Omental fat pad (tissue), 4 donors: ENCODE results near the gene CEP250. TPM values are rescaled to one million over a fixed set of nuclear protein-coding genes. Genes with fewer than 3 reads are reported as not detected.
"Not testable (repeated sequence)": the region's sequence is repeated elsewhere in the genome, so short reads cannot be mapped to it uniquely, and the experiment has no call there.

Source experiments
- ATAC-seq: fragments of 150-250 bp; one replicate; pipeline ENCODE4 v1.9.1; 2016; ENCODE audit warnings: mild to moderate bottlenecking, moderate library complexity; ENCODE audit not compliant: low FRiP score
- DNase-seq: peaks from one replicate; pipeline ENCODE4 v3.0.0-alpha.2; 2019; ENCODE audit warnings: low spot score
- total RNA-seq, 4 donors: library from RNA; depleted of rRNA; stranded (reverse); fragments of >200 nt; gene quantifications; one replicate each; pipeline ENCODE4 v1.1.0, GENCODE V29; 2016
- TF ChIP-seq, protein P1 (sequence below), 3 donors: fragments of 450-650 bp; IDR thresholded peaks; one replicate each; pipeline ENCODE4 v1.5.1; 2016 to 2017; ENCODE audit warnings: antibody characterized with exemption in 3 of 3, mild to moderate bottlenecking in 3 of 3, moderate library complexity in 2 of 3

The CEP250 gene
- total RNA-seq, 4 donors from 2014 or later, result 14.6 to 25.4 (median 16.2) TPM

DNA sequence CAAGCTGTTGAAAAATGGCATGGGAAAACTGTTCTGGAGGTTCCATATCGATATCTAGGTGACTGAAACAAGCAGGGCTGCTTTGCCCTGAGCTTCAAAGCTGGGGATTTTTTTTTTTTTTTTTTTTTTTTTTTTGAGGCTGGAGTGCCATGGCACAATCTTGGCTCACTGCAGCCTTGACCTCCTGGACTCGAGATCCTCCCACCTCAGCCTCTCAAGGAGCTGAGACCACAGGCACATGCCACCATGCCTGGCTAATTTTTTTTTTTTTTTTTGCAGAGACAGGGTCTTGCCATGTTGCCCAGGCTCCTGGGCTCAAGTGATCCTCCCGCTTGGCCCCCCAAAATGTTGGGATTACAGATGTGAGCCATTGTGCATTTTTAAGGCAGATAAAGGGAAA is 97.5 kb downstream of the CEP250 start:
- DNase-seq (no peak), ATAC-seq (no peak)
- TF ChIP-seq, protein P1, sequence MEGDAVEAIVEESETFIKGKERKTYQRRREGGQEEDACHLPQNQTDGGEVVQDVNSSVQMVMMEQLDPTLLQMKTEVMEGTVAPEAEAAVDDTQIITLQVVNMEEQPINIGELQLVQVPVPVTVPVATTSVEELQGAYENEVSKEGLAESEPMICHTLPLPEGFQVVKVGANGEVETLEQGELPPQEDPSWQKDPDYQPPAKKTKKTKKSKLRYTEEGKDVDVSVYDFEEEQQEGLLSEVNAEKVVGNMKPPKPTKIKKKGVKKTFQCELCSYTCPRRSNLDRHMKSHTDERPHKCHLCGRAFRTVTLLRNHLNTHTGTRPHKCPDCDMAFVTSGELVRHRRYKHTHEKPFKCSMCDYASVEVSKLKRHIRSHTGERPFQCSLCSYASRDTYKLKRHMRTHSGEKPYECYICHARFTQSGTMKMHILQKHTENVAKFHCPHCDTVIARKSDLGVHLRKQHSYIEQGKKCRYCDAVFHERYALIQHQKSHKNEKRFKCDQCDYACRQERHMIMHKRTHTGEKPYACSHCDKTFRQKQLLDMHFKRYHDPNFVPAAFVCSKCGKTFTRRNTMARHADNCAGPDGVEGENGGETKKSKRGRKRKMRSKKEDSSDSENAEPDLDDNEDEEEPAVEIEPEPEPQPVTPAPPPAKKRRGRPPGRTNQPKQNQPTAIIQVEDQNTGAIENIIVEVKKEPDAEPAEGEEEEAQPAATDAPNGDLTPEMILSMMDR (IDR thresholded peaks at IDR 0.05), result no peak

DNA sequence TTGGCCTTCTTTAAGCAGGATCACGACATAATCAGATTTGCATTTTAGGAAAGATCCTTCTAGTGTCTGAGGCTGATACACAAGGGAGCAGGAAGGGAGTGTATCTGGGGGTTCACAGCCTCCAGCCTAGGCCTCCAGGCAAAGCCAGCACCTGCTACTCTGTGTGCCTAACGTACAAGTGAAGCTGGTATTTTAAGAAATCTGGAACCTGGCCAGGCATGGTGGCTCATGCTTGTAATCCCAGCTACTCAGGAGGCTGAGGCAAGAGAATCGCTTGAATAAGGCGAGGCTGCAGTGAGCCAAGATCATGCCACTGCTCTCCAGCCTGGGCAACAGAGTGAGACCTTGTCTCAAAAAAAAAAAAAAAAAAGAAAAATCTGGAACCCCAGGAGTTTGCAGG is 100.1 kb downstream of the CEP250 start:
- not testable (repeated sequence) for DNase-seq

DNA sequence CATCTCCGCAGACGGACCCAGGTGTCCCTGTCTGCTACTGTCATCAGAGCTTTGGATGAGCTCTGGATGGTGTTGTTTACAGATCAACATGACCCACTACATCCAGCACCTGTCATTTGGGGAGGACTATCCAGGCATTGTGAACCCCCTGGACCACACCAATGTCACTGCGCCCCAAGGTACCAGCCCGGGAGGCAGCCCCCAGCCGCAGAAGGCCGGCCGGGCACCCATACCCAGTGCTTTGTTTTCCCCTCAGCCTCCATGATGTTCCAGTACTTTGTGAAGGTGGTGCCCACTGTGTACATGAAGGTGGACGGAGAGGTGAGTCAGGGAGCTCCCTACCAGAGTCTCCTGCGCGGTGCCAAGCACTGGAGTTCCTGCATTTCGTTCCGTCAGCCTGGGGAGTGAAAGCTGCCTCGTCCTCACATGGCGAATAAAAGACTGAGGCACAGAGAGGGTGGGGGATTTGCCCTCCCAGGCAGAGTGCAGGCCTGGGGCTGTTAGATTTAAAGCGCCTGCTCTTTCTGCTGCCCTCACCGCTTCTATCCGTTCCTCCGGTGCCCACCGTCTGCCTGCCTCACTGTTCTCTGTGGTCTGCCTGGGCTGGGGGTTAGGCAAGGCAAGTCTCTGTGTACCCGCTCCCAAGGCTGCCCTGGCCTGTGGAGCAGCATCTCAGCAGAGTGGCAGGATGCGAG is 100.7 kb downstream of the CEP250 start:
- TF ChIP-seq, protein P1 (IDR thresholded peaks at IDR 0.05), result no peak
- DNase-seq (no peak), ATAC-seq (no peak)

More for the DNA sequence above, 100.1 kb downstream of the CEP250 start:
- not testable (repeated sequence) for ATAC-seq

DNA sequence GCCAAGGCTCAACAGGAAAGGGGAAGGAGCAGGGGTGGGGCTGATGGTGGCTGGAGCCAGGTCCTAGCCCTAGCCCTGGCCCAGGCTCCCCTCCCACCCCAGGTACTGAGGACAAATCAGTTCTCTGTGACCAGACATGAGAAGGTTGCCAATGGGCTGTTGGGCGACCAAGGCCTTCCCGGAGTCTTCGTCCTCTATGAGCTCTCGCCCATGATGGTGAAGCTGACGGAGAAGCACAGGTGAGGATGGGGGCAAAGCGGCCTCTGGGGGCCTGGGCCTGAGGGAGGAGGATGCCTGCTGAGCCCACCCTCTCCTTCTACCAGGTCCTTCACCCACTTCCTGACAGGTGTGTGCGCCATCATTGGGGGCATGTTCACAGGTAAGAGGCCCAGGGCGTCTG is 101.5 kb downstream of the CEP250 start:
- TF ChIP-seq, protein P1 (IDR thresholded peaks at IDR 0.05), result no peak
- DNase-seq (no peak), ATAC-seq (no peak)

DNA sequence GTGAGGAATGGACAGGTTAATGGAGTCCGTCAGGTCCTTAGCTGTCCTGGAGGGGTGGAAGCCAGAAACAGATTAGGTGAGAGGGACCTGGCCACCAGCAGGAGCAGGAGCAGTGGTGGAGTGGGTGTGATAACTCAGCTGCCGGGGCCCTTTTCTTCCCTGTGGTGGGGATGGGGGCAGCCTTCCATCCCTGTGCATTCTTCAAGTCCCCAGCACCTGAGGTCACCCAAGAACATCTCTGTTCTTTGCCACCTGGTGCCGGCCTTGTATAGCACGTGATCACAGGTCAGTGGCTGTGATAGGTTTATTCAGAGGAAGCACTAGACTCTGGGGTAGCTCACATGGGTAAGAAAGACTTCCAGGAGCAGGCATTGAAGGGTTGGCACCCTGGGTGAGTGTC is 103.1 kb downstream of the CEP250 start:
- TF ChIP-seq, protein P1 (IDR thresholded peaks at IDR 0.05), result no peak
- ATAC-seq, result no peak
- DNase-seq, result no peak

DNA sequence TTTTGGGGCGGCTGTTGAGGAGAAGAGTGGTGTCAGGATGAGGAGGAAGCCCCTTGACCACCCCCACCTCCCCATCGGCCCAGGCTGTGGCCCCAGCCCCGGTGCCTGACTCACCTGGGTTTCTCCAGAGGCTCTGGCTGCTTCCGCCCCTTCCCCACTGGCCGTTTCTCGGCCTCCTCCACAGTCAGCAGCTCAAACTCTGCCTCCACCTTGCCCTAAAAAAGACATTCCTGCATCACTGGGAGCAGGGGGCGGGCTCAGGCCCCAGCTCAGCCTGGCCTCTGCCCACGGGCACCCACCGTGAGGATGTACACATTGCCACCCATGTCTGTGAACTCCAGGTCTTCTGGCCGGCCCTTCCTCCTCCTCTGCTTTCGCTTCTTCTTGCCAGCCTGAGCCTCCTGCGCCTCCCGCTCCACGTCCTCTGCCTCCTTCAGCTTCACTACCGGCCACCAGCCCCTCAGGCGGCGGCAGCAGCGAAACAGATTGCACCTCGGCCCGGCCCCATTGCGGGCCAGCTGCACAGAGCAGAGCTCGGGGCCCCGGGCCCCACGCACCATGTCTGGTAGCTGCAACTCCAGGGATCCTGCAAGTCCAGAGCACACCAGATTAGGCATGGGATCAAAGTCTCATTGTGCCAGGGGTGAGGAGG is 103.8 kb downstream of the CEP250 start:
- no peak for DNase-seq
- ATAC-seq, result no peak
- TF ChIP-seq, protein P1 (IDR thresholded peaks at IDR 0.05), result no peak

DNA sequence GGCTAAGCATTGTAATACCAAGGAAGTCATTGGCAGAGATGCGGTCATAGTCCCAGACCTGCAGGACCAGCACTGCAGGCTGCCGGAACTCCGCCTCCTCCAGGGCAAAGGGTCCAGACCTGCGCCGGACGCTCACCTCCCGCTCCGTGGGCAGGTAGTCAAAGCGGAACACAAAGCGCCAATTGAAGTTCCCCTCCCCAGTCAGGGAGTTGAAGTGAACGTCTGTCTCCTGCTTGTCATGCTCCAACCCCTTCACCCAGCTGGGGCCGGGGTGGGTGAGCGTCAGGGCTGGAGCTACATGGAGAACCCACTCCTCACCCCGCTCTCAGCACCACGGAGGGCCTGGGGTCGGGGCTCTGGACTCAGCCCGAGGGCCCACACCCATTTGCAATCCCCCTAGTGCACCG is 104.7 kb downstream of the CEP250 start:
- TF ChIP-seq, protein P1 (IDR thresholded peaks at IDR 0.05), result no peak
- ATAC-seq (no peak), DNase-seq (no peak)
